ENCODE measurements around the gene USP17L19. TPM values are rescaled to one million over a fixed set of nuclear protein-coding genes. Genes with fewer than 3 reads are reported as not detected.
"Not testable (repeated sequence)": the region's sequence is repeated elsewhere in the genome, so short reads cannot be mapped to it uniquely, and the experiment has no call there.

Gene USP17L19, protein sequence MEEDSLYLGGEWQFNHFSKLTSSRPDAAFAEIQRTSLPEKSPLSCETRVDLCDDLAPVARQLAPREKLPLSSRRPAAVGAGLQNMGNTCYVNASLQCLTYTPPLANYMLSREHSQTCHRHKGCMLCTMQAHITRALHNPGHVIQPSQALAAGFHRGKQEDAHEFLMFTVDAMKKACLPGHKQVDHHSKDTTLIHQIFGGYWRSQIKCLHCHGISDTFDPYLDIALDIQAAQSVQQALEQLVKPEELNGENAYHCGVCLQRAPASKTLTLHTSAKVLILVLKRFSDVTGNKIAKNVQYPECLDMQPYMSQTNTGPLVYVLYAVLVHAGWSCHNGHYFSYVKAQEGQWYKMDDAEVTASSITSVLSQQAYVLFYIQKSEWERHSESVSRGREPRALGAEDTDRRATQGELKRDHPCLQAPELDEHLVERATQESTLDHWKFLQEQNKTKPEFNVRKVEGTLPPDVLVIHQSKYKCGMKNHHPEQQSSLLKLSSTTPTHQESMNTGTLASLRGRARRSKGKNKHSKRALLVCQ
- total RNA-seq = not detected

DNA sequence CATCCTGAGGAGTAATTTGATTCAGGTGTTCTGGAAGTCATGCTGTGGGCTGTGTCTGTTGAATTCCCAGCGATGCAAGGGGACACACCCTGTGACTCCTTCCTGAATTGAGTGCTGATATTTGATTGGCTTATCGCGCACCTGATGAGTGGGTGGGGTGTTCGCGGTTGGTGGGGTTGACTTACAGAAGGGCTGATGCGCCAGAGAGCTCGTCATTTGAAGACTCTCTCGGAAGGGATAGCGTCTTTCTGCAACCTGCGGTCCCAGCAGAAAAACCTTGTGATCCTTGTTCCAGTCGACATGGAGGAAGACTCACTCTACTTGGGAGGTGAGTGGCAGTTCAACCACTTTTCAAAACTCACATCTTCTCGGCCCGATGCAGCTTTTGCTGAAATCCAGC is at the start of gene USP17L19:
USP17L19 (plus strand) TSS at position 301 of the 400 bp plus-strand sequence; CDS start at position 301, 0 bp downstream.
- H3K4me1 Mint-ChIP-seq (ENCODE audit: low read depth); H3K27ac Mint-ChIP-seq; H3K27me3 Mint-ChIP-seq (ENCODE audit: low read depth); H3K36me3 Mint-ChIP-seq (ENCODE audit: insufficient read depth in 2 of 2); ATAC-seq (replicated peaks in 1 of 2); DNase-seq; H3K9me3 Mint-ChIP-seq; H3K4me3 Mint-ChIP-seq: not testable (repeated sequence)

DNA sequence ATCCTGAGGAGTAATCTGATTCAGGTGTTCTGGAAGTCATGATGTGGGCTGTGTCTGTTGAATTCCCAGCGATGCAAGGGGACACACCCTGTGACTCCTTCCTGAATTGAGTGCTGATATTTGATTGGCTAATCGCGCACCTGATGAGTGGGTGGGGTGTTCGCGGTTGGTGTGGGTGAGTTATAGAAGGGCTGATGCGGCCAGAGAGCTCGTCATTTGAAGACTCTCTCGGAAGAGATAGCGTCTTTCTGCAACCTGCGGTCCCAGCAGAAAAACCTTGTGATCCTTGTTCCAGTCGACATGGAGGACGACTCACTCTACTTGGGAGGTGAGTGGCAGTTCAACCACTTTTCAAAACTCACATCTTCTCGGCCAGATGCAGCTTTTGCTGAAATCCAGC is 42.8 kb upstream of the USP17L19 start, which contains the start of gene USP17L10:
USP17L10 (plus strand) TSS at position 301 of the 400 bp plus-strand sequence; CDS start at position 301, 0 bp downstream.
- not testable (repeated sequence) for H3K9me3 Mint-ChIP-seq; H3K4me3 Mint-ChIP-seq; H3K27ac Mint-ChIP-seq; H3K36me3 Mint-ChIP-seq (ENCODE audit: insufficient read depth in 2 of 2); H3K4me1 Mint-ChIP-seq (ENCODE audit: low read depth); DNase-seq; H3K27me3 Mint-ChIP-seq (ENCODE audit: low read depth); ATAC-seq (replicated peaks in 1 of 2)

- ATAC-seq (replicated peaks in 1 of 2); DNase-seq; H3K9me3 Mint-ChIP-seq; H3K27ac Mint-ChIP-seq; H3K36me3 Mint-ChIP-seq (ENCODE audit: insufficient read depth in 2 of 2); H3K4me1 Mint-ChIP-seq (ENCODE audit: low read depth); H3K4me3 Mint-ChIP-seq; H3K27me3 Mint-ChIP-seq (ENCODE audit: low read depth): not testable (repeated sequence)
Measured at GRCh38 chr4:9214701-9215100, 38.5 kb upstream of the USP17L19 start.

DNA sequence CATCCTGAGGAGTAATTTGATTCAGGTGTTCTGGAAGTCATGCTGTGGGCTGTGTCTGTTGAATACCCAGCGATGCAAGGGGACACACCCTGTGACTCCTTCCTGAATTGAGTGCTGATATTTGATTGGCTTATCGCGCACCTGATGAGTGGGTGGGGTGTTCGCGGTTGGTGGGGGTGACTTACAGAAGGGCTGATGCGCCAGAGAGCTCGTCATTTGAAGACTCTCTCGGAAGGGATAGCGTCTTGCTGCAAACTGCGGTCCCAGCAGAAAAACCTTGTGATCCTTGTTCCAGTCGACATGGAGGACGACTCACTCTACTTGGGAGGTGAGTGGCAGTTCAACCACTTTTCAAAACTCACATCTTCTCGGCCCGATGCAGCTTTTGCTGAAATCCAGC is 38.1 kb upstream of the USP17L19 start, which contains the start of gene USP17L11:
USP17L11 (plus strand) TSS at position 301 of the 400 bp plus-strand sequence; CDS start at position 301, 0 bp downstream.
- not testable (repeated sequence) for H3K27me3 Mint-ChIP-seq (ENCODE audit: low read depth); H3K36me3 Mint-ChIP-seq (ENCODE audit: insufficient read depth in 2 of 2); H3K27ac Mint-ChIP-seq; ATAC-seq (replicated peaks in 1 of 2); H3K9me3 Mint-ChIP-seq; H3K4me1 Mint-ChIP-seq (ENCODE audit: low read depth); H3K4me3 Mint-ChIP-seq; DNase-seq

DNA sequence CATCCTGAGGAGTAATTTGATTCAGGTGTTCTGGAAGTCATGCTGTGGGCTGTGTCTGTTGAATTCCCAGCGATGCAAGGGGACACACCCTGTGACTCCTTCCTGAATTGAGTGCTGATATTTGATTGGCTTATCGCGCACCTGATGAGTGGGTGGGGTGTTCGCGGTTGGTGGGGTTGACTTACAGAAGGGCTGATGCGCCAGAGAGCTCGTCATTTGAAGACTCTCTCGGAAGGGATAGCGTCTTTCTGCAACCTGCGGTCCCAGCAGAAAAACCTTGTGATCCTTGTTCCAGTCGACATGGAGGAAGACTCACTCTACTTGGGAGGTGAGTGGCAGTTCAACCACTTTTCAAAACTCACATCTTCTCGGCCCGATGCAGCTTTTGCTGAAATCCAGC is 33.3 kb upstream of the USP17L19 start, which contains the start of gene USP17L12:
USP17L12 (plus strand) TSS at position 301 of the 400 bp plus-strand sequence; CDS start at position 301, 0 bp downstream.
- H3K36me3 Mint-ChIP-seq (ENCODE audit: insufficient read depth in 2 of 2); H3K9me3 Mint-ChIP-seq; H3K27me3 Mint-ChIP-seq (ENCODE audit: low read depth); H3K4me3 Mint-ChIP-seq; H3K4me1 Mint-ChIP-seq (ENCODE audit: low read depth); H3K27ac Mint-ChIP-seq; ATAC-seq (replicated peaks in 1 of 2); DNase-seq: not testable (repeated sequence)

- H3K36me3 Mint-ChIP-seq (ENCODE audit: insufficient read depth in 2 of 2); ATAC-seq (replicated peaks in 1 of 2); H3K9me3 Mint-ChIP-seq; H3K27ac Mint-ChIP-seq; DNase-seq; H3K4me3 Mint-ChIP-seq; H3K27me3 Mint-ChIP-seq (ENCODE audit: low read depth); H3K4me1 Mint-ChIP-seq (ENCODE audit: low read depth): not testable (repeated sequence)
Measured at GRCh38 chr4:9224596-9224995, 28.6 kb upstream of the USP17L19 start, which contains the start of gene USP17L13. USP17L13 (plus strand) TSS chr4:9224896; CDS start chr4:9224896, 0 bp downstream.

- not testable (repeated sequence) for H3K9me3 Mint-ChIP-seq; H3K4me3 Mint-ChIP-seq; H3K27ac Mint-ChIP-seq; H3K27me3 Mint-ChIP-seq (ENCODE audit: low read depth); H3K36me3 Mint-ChIP-seq (ENCODE audit: insufficient read depth in 2 of 2); ATAC-seq (replicated peaks in 1 of 2); H3K4me1 Mint-ChIP-seq (ENCODE audit: low read depth); DNase-seq
Measured at GRCh38 chr4:9230249-9230648, 22.9 kb upstream of the USP17L19 start.

DNA sequence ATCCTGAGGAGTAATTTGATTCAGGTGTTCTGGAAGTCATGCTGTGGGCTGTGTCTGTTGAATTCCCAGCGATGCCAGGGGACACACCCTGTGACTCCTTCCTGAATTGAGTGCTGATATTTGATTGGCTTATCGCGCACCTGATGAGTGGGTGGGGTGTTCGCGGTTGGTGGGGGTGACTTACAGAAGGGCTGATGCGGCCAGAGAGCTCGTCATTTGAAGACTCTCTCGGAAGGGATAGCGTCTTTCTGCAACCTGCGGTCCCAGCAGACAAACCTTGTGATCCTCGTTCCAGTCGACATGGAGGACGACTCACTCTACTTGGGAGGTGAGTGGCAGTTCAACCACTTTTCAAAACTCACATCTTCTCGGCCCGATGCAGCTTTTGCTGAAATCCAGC is 19.1 kb upstream of the USP17L19 start, which contains the start of gene USP17L15:
USP17L15 (plus strand) TSS at position 301 of the 400 bp plus-strand sequence; CDS start at position 301, 0 bp downstream.
- DNase-seq; H3K36me3 Mint-ChIP-seq (ENCODE audit: insufficient read depth in 2 of 2); H3K4me3 Mint-ChIP-seq; H3K27ac Mint-ChIP-seq; H3K9me3 Mint-ChIP-seq; H3K27me3 Mint-ChIP-seq (ENCODE audit: low read depth); ATAC-seq (replicated peaks in 1 of 2); H3K4me1 Mint-ChIP-seq (ENCODE audit: low read depth): not testable (repeated sequence)

- H3K27me3 Mint-ChIP-seq (ENCODE audit: low read depth); H3K4me1 Mint-ChIP-seq (ENCODE audit: low read depth); H3K4me3 Mint-ChIP-seq; DNase-seq; H3K36me3 Mint-ChIP-seq (ENCODE audit: insufficient read depth in 2 of 2); H3K27ac Mint-ChIP-seq; ATAC-seq (replicated peaks in 1 of 2); H3K9me3 Mint-ChIP-seq: not testable (repeated sequence)
Measured at GRCh38 chr4:9238461-9238860, 14.7 kb upstream of the USP17L19 start.

GRCh38 chr4:9243579-9243978 is 9.6 kb upstream of the USP17L19 start, which contains the start of gene USP17L17:
USP17L17 (plus strand) TSS chr4:9243879; CDS start chr4:9243879, 0 bp downstream.
- H3K36me3 Mint-ChIP-seq (ENCODE audit: insufficient read depth in 2 of 2); H3K9me3 Mint-ChIP-seq; H3K27me3 Mint-ChIP-seq (ENCODE audit: low read depth); DNase-seq; H3K4me3 Mint-ChIP-seq; ATAC-seq (replicated peaks in 1 of 2); H3K27ac Mint-ChIP-seq; H3K4me1 Mint-ChIP-seq (ENCODE audit: low read depth): not testable (repeated sequence)

- not testable (repeated sequence) for H3K4me3 Mint-ChIP-seq; H3K27me3 Mint-ChIP-seq (ENCODE audit: low read depth); ATAC-seq (replicated peaks in 1 of 2); H3K9me3 Mint-ChIP-seq; H3K4me1 Mint-ChIP-seq (ENCODE audit: low read depth); DNase-seq; H3K27ac Mint-ChIP-seq; H3K36me3 Mint-ChIP-seq (ENCODE audit: insufficient read depth in 2 of 2)
Measured at GRCh38 chr4:9247953-9248680, 5.1 kb upstream of the USP17L19 start, which contains the start of gene USP17L18. USP17L18 (plus strand) TSS chr4:9248630; CDS start chr4:9248630, 0 bp downstream.

DNA sequence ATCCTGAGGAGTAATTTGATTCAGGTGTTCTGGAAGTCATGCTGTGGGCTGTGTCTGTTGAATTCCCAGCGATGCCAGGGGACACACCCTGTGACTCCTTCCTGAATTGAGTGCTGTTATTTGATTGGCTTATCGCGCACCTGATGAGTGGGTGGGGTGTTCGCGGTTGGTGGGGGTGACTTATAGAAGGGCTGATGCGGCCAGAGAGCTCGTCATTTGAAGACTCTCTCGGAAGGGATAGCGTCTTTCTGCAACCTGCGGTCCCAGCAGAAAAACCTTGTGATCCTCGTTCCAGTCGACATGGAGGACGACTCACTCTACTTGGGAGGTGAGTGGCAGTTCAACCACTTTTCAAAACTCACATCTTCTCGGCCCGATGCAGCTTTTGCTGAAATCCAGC is 4.6 kb downstream of the USP17L19 start, which contains the start of gene USP17L20:
USP17L20 (plus strand) TSS at position 301 of the 400 bp plus-strand sequence; CDS start at position 301, 0 bp downstream.
- H3K4me1 Mint-ChIP-seq (ENCODE audit: low read depth); H3K4me3 Mint-ChIP-seq; H3K27me3 Mint-ChIP-seq (ENCODE audit: low read depth); H3K36me3 Mint-ChIP-seq (ENCODE audit: insufficient read depth in 2 of 2); H3K9me3 Mint-ChIP-seq; ATAC-seq (replicated peaks in 1 of 2); H3K27ac Mint-ChIP-seq; DNase-seq: not testable (repeated sequence)
